ENCODE measurements around the gene RPL34.

Gene RPL34

DNA sequence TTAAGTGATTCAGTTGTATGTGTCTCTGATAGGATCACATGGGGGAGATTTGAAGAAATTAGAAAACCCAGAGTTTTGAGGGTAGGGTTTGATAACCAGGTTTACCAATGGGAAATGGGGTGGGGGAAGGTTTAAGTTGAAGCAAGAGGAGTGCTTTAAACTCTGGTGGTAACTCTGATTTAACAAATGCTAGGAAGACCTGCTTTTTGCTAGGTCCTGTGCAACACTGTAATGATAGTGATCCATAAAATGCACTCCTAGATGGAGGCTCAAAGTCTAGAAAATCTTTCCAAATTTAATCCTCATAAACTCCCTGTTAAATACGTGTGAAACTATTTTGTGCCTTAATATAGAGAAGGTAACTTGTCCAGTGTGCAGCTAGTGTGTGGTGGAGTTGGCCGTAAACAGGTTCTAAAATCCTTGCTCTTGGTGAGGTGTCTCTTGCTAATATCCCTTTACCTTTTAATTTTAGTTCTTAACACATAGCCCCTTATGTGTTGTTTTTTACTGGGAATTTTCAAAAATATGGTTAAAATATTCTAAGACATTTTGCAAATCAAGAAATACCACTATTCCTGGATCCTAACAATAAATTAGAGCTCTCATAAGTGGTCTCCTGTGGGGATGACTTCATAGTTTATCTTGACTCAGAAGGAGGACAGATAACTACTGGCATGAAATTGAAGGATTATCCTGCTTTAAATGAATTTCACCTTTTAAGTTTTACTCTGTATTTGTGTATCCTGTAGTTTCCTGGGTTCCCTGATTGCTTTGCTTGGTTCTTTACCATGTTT lies 4.1 kb downstream of the RPL34 start:
- DNase-seq (ENCODE audit: low read depth in 1 of 2, low spot score in 1 of 2), result no peak

GRCh38 chr4:108626056-108626455 lies 5.7 kb downstream of the RPL34 start:
- no peak for DNase-seq (ENCODE audit: low read depth in 1 of 2, low spot score in 1 of 2)

GRCh38 chr4:108628411-108628810 lies 8.0 kb downstream of the RPL34 start:
- no peak for DNase-seq (ENCODE audit: low read depth in 1 of 2, low spot score in 1 of 2)

DNA sequence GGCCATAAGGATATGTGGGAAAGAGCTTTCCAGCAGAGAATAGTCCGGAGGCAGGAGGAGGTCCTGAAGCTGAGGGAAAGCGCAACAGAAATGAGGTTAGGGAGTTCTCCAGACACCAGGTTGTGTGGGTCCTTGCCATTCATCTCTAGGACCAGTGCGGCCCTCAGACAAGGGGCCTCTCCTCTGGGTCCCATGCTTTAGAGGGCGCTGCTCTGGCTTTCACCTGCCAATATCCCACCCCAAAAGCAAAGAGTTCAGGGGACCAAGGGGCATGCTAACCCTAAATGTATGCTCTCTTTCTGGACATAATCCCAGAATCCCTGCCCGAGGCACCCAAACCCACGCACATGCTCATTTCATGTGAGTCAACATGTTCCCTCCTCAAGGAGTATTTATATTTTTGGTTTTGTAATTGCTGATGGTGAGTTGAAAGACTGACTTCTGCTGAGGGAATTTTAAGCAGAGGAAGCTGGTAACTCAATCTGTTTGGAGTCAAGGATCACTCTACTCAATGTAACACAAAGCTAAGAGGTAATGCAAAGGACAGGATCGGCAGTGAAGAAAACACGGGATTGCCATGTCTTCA lies 14.8 kb downstream of the RPL34 start:
- DNase-seq (ENCODE audit: low read depth in 1 of 2, low spot score in 1 of 2), result no peak

DNA sequence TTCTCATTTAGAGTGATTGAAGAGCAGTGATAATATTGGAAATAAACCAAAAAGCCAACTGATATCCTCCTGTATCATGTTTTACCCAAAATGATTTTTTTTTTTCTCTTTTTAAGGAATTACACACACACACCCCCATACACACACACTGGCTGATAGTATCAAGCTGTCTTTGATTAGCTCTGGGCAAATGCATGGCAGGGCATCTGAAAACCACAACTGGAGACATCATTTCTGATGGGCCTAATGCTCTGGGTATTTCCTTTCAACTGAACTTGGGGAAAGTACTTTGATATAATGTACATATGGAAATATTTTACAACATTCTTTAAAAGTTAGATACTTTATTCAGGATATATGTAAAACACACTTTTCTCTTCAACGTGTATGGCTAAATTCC lies 15.9 kb downstream of the RPL34 start:
- no peak for DNase-seq (ENCODE audit: low read depth in 1 of 2, low spot score in 1 of 2)

DNA sequence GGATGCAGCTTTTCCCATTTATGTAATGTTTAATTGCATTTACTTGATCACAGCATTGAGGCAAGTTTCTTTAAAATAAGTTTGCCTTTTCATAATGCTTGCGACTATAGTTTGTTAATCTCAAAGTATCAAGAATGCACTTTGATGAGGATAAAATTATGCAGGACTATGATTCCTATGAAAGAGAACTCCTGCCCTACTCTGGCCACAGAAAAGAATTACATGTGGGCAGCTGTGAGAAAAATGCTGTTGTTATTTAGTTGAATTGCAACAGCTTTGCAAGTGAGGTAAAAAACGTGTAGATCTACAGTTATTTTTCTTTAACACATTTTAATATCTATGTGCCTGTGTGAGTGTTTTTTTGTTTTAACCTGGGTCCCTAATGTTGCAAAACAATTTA lies 17.5 kb downstream of the RPL34 start:
- no peak for DNase-seq (ENCODE audit: low read depth in 1 of 2, low spot score in 1 of 2)

GRCh38 chr4:108644237-108644636 lies 23.9 kb downstream of the RPL34 start:
- no peak for DNase-seq (ENCODE audit: low read depth in 1 of 2, low spot score in 1 of 2)

DNA sequence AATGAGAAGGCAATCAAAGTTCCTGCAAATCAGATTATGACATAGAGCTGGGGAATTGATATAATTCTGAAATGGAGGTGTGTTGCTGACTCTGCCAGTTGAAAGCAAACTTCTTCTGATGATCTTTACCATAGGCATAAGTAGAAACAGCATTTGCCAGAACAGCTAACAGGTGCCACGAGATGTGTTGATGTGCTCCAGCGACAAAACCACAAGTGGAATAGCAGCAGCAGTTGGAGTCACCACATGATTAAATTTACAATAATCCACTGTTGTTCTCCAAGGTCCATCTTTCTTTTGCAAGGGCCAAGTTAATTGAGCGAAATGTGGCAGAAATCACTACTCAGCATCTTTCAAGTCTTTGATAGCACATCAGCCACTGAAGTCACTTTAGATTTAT lies 26.3 kb downstream of the RPL34 start:
- no peak for DNase-seq (ENCODE audit: low read depth in 1 of 2, low spot score in 1 of 2)

- no peak for DNase-seq (ENCODE audit: low read depth in 1 of 2, low spot score in 1 of 2)
Observed at GRCh38 chr4:108649863-108650211, 29.5 kb downstream of the RPL34 start.

- DNase-seq (ENCODE audit: low read depth in 1 of 2, low spot score in 1 of 2), result peak; percentile 82 to 89
Observed at GRCh38 chr4:108650212-108651013, 30.0 kb downstream of the RPL34 start, which contains the start of gene OSTC. TSS of gene OSTC (plus strand) at chr4:108650599. CDS start at chr4:108650656, 57 bp downstream.

DNA sequence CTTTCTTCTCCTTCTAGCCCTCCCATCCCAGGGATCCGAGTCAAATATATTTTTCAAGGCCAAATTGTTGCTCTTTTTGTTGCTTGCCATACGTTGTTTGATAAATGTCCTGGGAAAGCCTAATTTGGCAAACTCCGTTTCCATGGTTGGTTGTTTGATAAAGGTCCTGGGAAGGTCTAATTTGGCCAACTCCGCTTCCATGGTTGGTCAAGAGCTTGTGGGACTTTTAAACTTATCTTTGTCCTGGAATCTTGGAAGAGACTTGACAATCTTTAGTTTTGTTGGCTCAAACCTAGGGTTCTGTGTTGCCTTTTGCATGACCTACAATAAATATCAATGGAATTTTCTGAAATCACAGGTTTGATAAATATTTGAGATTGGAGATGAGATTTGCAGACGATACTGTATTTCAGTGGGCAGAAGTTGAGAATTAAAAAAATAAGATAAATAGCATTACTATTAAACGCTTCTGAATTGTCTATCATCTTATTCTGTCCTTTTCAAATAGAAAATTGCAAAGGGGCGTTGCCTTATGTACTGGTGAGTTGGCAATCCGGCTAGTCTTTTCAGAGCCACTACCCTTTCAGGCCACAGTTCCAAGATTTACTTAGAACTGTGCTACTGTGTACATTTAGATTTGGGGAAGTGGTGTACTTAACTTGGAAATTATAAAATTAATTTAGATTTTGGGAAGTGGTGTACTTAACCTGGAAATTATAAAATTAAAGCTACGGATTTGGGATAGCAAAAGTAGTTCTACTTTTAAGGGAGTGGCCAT lies 30.8 kb downstream of the RPL34 start:
- DNase-seq (ENCODE audit: low read depth in 1 of 2, low spot score in 1 of 2), result no peak

- DNase-seq (ENCODE audit: low read depth in 1 of 2, low spot score in 1 of 2), result no peak
Observed at GRCh38 chr4:108662629-108663028, 42.3 kb downstream of the RPL34 start.

- DNase-seq (ENCODE audit: low read depth in 1 of 2, low spot score in 1 of 2), result no peak
Observed at GRCh38 chr4:108674356-108674977, 54.1 kb downstream of the RPL34 start.
